PC-3 (cell line): ENCODE data around the gene ZEB1. TPM values are rescaled to one million over a fixed set of nuclear protein-coding genes. Genes with fewer than 3 reads are reported as not detected.
A peak's percentile ranks its signal among the peaks of the same experiment; 100 is the strongest.
"Not testable (repeated sequence)": the region's sequence is repeated elsewhere in the genome, so short reads cannot be mapped to it uniquely, and the experiment has no call there.

Experiments
- ATAC-seq: fragments of 200-7000 bp; cut with Tn5 transposase; 2 replicates; pipeline ENCODE4 v1.9.1; 2020; ENCODE audit warnings: mild to moderate bottlenecking, moderate library complexity
- BruUV-seq: library from RNA; stranded (reverse); fragments of 400-500 nt; replicated peaks from 2 replicates; lab custom pipeline; 2021; lab: Mats Ljungman, UMichigan
- CTCF ChIA-PET: fragments of 300-600 bp; sonication (Branson Sonifier 250); formaldehyde crosslinking; loops from one replicate; lab custom pipeline; 2022; ENCODE audit warnings: antibody characterized with exemption; lab: Charles Lee
- POLR2A ChIA-PET: fragments of 300-600 bp; sonication (Branson Sonifier 250); formaldehyde crosslinking; loops from one replicate; lab custom pipeline; 2022; ENCODE audit warnings: antibody characterized with exemption; ENCODE audit not compliant: unreplicated experiment; lab: Charles Lee
- DNase-seq: peaks from one replicate; pipeline ENCODE4 v3.0.0-alpha.2; 2015
- H2AFZ ChIP-seq: fragments of 300-600 bp; sonication (generic); 2 replicates; pipeline ENCODE4 v1.6.0; 2016; ENCODE audit warnings: antibody characterized with exemption, low read length
- H3F3A ChIP-seq: fragments of 300-600 bp; sonication (generic); one replicate; pipeline ENCODE4 v1.6.0; 2017; ENCODE audit warnings: antibody characterized with exemption, low read length, control low read depth, mild to moderate bottlenecking; ENCODE audit not compliant: unreplicated experiment
- H3K27ac ChIP-seq: fragments of 300-600 bp; sonication (generic); 2 replicates; pipeline ENCODE4 v1.5.1; 2016; ENCODE audit warnings: mild to moderate bottlenecking, low read length
- H3K27me3 ChIP-seq: fragments of 300-600 bp; sonication (generic); 2 replicates; pipeline ENCODE4 v1.6.1; 2016; ENCODE audit warnings: low read length, mixed read lengths
- H3K36me3 ChIP-seq: fragments of 300-600 bp; sonication (generic); 2 replicates; pipeline ENCODE4 v1.6.1; 2016; ENCODE audit warnings: low read depth, mixed run types, low read length, mixed read lengths
- H3K4me1 ChIP-seq: fragments of 300-600 bp; sonication (generic); 2 replicates; pipeline ENCODE4 v1.5.1; 2016; ENCODE audit warnings: low read length; ENCODE audit not compliant: insufficient read depth
- H3K4me2 ChIP-seq: fragments of 300-600 bp; sonication (generic); 2 replicates; pipeline ENCODE4 v1.6.0; 2016; ENCODE audit warnings: low read length
- H3K4me3 ChIP-seq: fragments of 300-600 bp; sonication (generic); 2 replicates; pipeline ENCODE4 v1.5.1; 2016; ENCODE audit warnings: mild to moderate bottlenecking, low read length, mixed read lengths
- H3K79me2 ChIP-seq: fragments of 300-600 bp; sonication (generic); 2 replicates; pipeline ENCODE4 v1.6.1; 2017; ENCODE audit warnings: low read length, mixed read lengths
- H3K9ac ChIP-seq: fragments of 300-600 bp; sonication (generic); 2 replicates; pipeline ENCODE4 v1.6.0; 2016; ENCODE audit warnings: mild to moderate bottlenecking, low read length
- H3K9me2 ChIP-seq: fragments of 300-600 bp; sonication (generic); replicated peaks from 2 replicates; pipeline ENCODE4 v1.6.1; 2016; ENCODE audit warnings: mixed run types, low read length, mixed read lengths
- H3K9me3 ChIP-seq: fragments of 300-600 bp; sonication (generic); 2 replicates; pipeline ENCODE4 v1.6.1; 2016; ENCODE audit warnings: low read length, mixed read lengths
- H4K20me1 ChIP-seq: fragments of 300-600 bp; sonication (generic); 2 replicates; pipeline ENCODE4 v1.6.1; 2016; ENCODE audit warnings: low read length, mixed read lengths
- CTCF ChIP-seq: fragments of 300-600 bp; sonication (generic); conservative IDR thresholded peaks from 2 replicates; pipeline ENCODE4 v1.5.1; 2017; ENCODE audit warnings: antibody characterized with exemption, low read depth, mild to moderate bottlenecking, low read length
- EZH2 ChIP-seq: fragments of 300-600 bp; sonication (generic); IDR thresholded peaks from one replicate; pipeline ENCODE4 v1.6.1; 2017; ENCODE audit warnings: antibody characterized with exemption, mild to moderate bottlenecking, low read length; ENCODE audit not compliant: unreplicated experiment
- EZH2phosphoT487 ChIP-seq: fragments of 300-600 bp; sonication (generic); IDR thresholded peaks from 2 replicates; pipeline ENCODE4 v1.6.1; 2018; ENCODE audit warnings: mild to moderate bottlenecking, antibody characterized with exemption, low read length, borderline replicate concordance
- intact Hi-C: fragments of 100-400 bp; cut with micrococcal nuclease; formaldehyde crosslinking; loops from 2 replicates; pipeline ENCODE4 v1.9.0; 2023
- total RNA-seq: library from RNA; depleted of rRNA; stranded (reverse); fragments of >200 nt; gene quantifications from 2 replicates; pipeline ENCODE4 v1.2.3, GENCODE V29; 2014

Gene ZEB1
- total RNA-seq, 1 experiment from 2014 or later, result 3.9 TPM

GRCh38 chr10:31426401-31426800, 107.4 kb downstream of the ZEB1 start:
- H3K4me1 ChIP-seq, result peaks cover 13% of the 10 kb centered on the region
- no peak overlapping the region for H2AFZ ChIP-seq
- ChIA-PET POLR2A (no interaction called here), CTCF (no interaction called here)
- no peaks in the 10 kb centered on the region for H4K20me1 ChIP-seq
- DNase-seq (peak; percentile 74), ATAC-seq (peak; percentile 85)
- peak overlapping the region; percentile 26 for H3K27ac ChIP-seq
- intact Hi-C loops, result no loop called here
- H3K4me3 ChIP-seq, result no peak overlapping the region
- no peak overlapping the region for H3K9ac ChIP-seq
- H3K9me3 ChIP-seq, result no peaks in the 10 kb centered on the region
- peak overlapping the region; percentile 12 for H3K4me2 ChIP-seq
- BruUV-seq, result no TSS peak
- H3F3A ChIP-seq, result no peaks in the 10 kb centered on the region
- H3K79me2 ChIP-seq, result 0 out of 2 replicates have a peak, but pooled peaks cover 7% of the 10 kb centered on the region
- no peaks in the 10 kb centered on the region for H3K9me2 ChIP-seq
- no peaks in the 10 kb centered on the region for H3K27me3 ChIP-seq
- H3K36me3 ChIP-seq, result no peaks in the 10 kb centered on the region
- TF ChIP-seq EZH2phosphoT487, result no peak
- TF ChIP-seq EZH2, result no peak
- TF ChIP-seq CTCF, result no peak

GRCh38 chr10:31427334-31427733, 108.3 kb downstream of the ZEB1 start:
- H3K79me2 ChIP-seq, H3F3A ChIP-seq, H3K9me2 ChIP-seq, H2AFZ ChIP-seq, H3K4me3 ChIP-seq, POLR2A ChIA-PET, H3K9me3 ChIP-seq, H3K4me2 ChIP-seq, CTCF ChIA-PET, H3K9ac ChIP-seq, H3K27ac ChIP-seq, H3K27me3 ChIP-seq, ATAC-seq, BruUV-seq, intact Hi-C loops, H4K20me1 ChIP-seq, H3K36me3 ChIP-seq: not testable (repeated sequence)
- peak; percentile 6 for DNase-seq
- H3K4me1 ChIP-seq, result peaks cover 13% of the 10 kb centered on the region

- H3K27ac ChIP-seq, H3K4me3 ChIP-seq, H3K79me2 ChIP-seq, H3K27me3 ChIP-seq, H3K9me3 ChIP-seq, CTCF ChIA-PET, H3K9ac ChIP-seq, POLR2A ChIA-PET, H3K9me2 ChIP-seq, ATAC-seq, H3F3A ChIP-seq, DNase-seq, H4K20me1 ChIP-seq, intact Hi-C loops, H3K4me2 ChIP-seq, BruUV-seq, H3K36me3 ChIP-seq, H2AFZ ChIP-seq: not testable (repeated sequence)
- peaks cover 13% of the 10 kb centered on the region for H3K4me1 ChIP-seq
These were observed 109.5 kb downstream of the ZEB1 start for GRCh38 chr10:31428499-31428898.

- Histone ChIP-seq H3K9me2 (no peaks in the 10 kb centered on the region), H3K79me2 (0 out of 2 replicates have a peak, but pooled peaks cover 7% of the 10 kb centered on the region), H3K27ac (no peak overlapping the region), H2AFZ (no peak overlapping the region), H3K27me3 (no peaks in the 10 kb centered on the region), H3K4me2 (no peak overlapping the region), H3K4me3 (no peak overlapping the region), H3K9me3 (no peaks in the 10 kb centered on the region), H4K20me1 (no peaks in the 10 kb centered on the region), H3K36me3 (no peaks in the 10 kb centered on the region), H3K4me1 (peaks cover 11% of the 10 kb centered on the region), H3K9ac (no peak overlapping the region), H3F3A (no peaks in the 10 kb centered on the region)
- ChIA-PET POLR2A (no interaction called here), CTCF (no interaction called here)
- BruUV-seq, result no TSS peak
- ATAC-seq (no peak), DNase-seq (no peak)
- intact Hi-C loops, result no loop called here
- TF ChIP-seq CTCF (no peak), EZH2 (no peak), EZH2phosphoT487 (no peak)
These were observed 112.0 kb downstream of the ZEB1 start for GRCh38 chr10:31431021-31431420.
